CD4-positive, alpha-beta memory T cell (primary cell): ENCODE measurements around the gene MRPL38. TPM values are rescaled to one million over a fixed set of nuclear protein-coding genes. Genes with fewer than 3 reads are reported as not detected.
A peak's percentile ranks its signal among the peaks of the same experiment; 100 is the strongest.
"Not testable (repeated sequence)": the region's sequence is repeated elsewhere in the genome, so short reads cannot be mapped to it uniquely, and the experiment has no call there.

ENCODE experiments used
- CTCF ChIA-PET: fragments of 350-600 bp; sonication (Branson Sonifier 250); formaldehyde crosslinking; loops from one replicate; lab custom pipeline; 2021; ENCODE audit warnings: inconsistent platforms; ENCODE audit not compliant: partially characterized antibody; lab: Charles Lee
- POLR2A ChIA-PET: fragments of 350-600 bp; sonication (Branson Sonifier 250); formaldehyde crosslinking; loops from one replicate; lab custom pipeline; 2021; ENCODE audit not compliant: partially characterized antibody; lab: Charles Lee
- DNase-seq, 5 donors: peaks; one replicate each; pipeline versions ENCODE4 v3.0.0 to v3.0.0-alpha.2; 2020 to 2022; ENCODE audit warnings: mixed read lengths in 1 of 5
- H3K27ac ChIP-seq: one replicate; pipeline ENCODE4 v1.7.0; 2013; ENCODE audit warnings: low read depth, low read length
- H3K27me3 ChIP-seq: 2 replicates; pipeline ENCODE4 v1.7.0; 2013; ENCODE audit warnings: mild to moderate bottlenecking, low read length, moderate library complexity; ENCODE audit not compliant: insufficient read depth
- H3K36me3 ChIP-seq: 2 replicates; pipeline ENCODE4 v1.7.0; 2013; ENCODE audit warnings: mild to moderate bottlenecking, low read length, moderate library complexity; ENCODE audit not compliant: insufficient read depth
- H3K4me1 ChIP-seq: 2 replicates; pipeline ENCODE4 v1.7.0; 2013; ENCODE audit warnings: mild to moderate bottlenecking, low read length, moderate library complexity; ENCODE audit not compliant: insufficient read depth
- H3K4me3 ChIP-seq, 2 donors: one replicate each; pipeline ENCODE4 v1.7.0; 2013; ENCODE audit warnings: low read length in 2 of 2, mild to moderate bottlenecking in 1 of 2
- H3K9me3 ChIP-seq, 2 donors: one replicate each; pipeline ENCODE4 v1.7.0; 2013; ENCODE audit warnings: low read length in 2 of 2, control low read depth in 1 of 2; ENCODE audit not compliant: control insufficient read depth in 1 of 2
- H3K27ac Mint-ChIP-seq, 7 donors: one replicate each; pipeline ENCODE4 v1.8.0; 2020 to 2021; ENCODE audit warnings: mixed read lengths in 7 of 7, mild to moderate bottlenecking in 6 of 7, inconsistent platforms in 3 of 7, moderate library complexity in 3 of 7
- H3K27me3 Mint-ChIP-seq, 2 donors: one replicate each; pipeline ENCODE4 v1.8.0; 2020 to 2021; ENCODE audit warnings: mixed read lengths in 2 of 2
- H3K36me3 Mint-ChIP-seq, 2 donors: one replicate each; pipeline ENCODE4 v1.8.0; 2020 to 2021; ENCODE audit warnings: mixed read lengths in 2 of 2, inconsistent platforms in 1 of 2, mild to moderate bottlenecking in 1 of 2
- H3K4me1 Mint-ChIP-seq, 4 donors: one replicate each; pipeline ENCODE4 v1.8.0; 2020 to 2021; ENCODE audit warnings: mixed read lengths in 4 of 4, mild to moderate bottlenecking in 1 of 4
- H3K4me3 Mint-ChIP-seq, 8 donors: one replicate each; pipeline ENCODE4 v1.8.0; 2020 to 2021; ENCODE audit warnings: mixed read lengths in 8 of 8, mild to moderate bottlenecking in 7 of 8, moderate library complexity in 6 of 8, inconsistent platforms in 3 of 8
- H3K9me3 Mint-ChIP-seq, 8 donors: one replicate each; pipeline ENCODE4 v1.8.0; 2020 to 2021; ENCODE audit warnings: mixed read lengths in 8 of 8, mild to moderate bottlenecking in 5 of 8, inconsistent platforms in 3 of 8, moderate library complexity in 1 of 8
- intact Hi-C: fragments of 100-400 bp; cut with micrococcal nuclease; formaldehyde crosslinking; loops from one replicate; pipeline ENCODE4 v1.15.1; 2023
- polyA plus RNA-seq, 2 donors: library from polyadenylated mRNA; unstranded; fragments of 300-500 nt; fragmentation: Illumina TruSeq; gene quantifications; one replicate each; pipeline ENCODE4 v1.2.3, GENCODE V29; 2021
- total RNA-seq, 2 experiments: library from RNA; stranded (reverse); gene quantifications; one replicate each; pipeline ENCODE4 v1.2.3, GENCODE V29; 2021

The MRPL38 gene
- total and polyA plus RNA-seq, 4 experiments from 2014 or later, result 59.1 to 142 (median 108) TPM

- Mint-ChIP-seq H3K4me1 (peaks cover 20 to 58% (median 26%) of the 10 kb centered on the region in 4 donors), H3K27ac (peak overlapping the region in 2 of 7 donors; percentile 37 to 51), H3K4me3 (peak overlapping the region in 1 of 8 donors; percentile 21), H3K36me3 (peaks cover 18 to 38% of the 10 kb centered on the region in 2 donors)
- ChIA-PET CTCF (interaction anchor here (0.7 to 14.6 kb wide), 5 partner anchors 8 to 98 kb away, joined by 3 to 266 read pairs (median 4); partner anchors contain the start of gene TRIM47), POLR2A (interaction anchor here (0.9 to 23.4 kb wide), 5 partner anchors 18 to 76 kb away, joined by 3 to 563 read pairs (median 4); partner anchors contain the start of genes TRIM47 and TRIM65)
- H3K27me3 Mint-ChIP-seq, H3K27ac ChIP-seq, intact Hi-C loops, H3K9me3 Mint-ChIP-seq, H3K9me3 ChIP-seq, DNase-seq, H3K4me3 ChIP-seq, H3K27me3 ChIP-seq: not testable (repeated sequence)
- peaks cover 46% of the 10 kb centered on the region for H3K36me3 ChIP-seq
- H3K4me1 ChIP-seq, result peaks cover 40% of the 10 kb centered on the region
Measured at GRCh38 chr17:75851693-75851991, 53.0 kb downstream of the MRPL38 start.

GRCh38 chr17:75850928-75851692 lies 53.6 kb downstream of the MRPL38 start:
- Histone ChIP-seq H3K9me3 (no peaks in the 10 kb centered on the region), H3K4me3 (no peak overlapping the region), H3K36me3 (peaks cover 46% of the 10 kb centered on the region), H3K4me1 (peaks cover 35% of the 10 kb centered on the region), H3K27me3 (no peaks in the 10 kb centered on the region), H3K27ac (no peak overlapping the region)
- peak overlapping the region in 3 of 7 donors; percentile 15 to 51 (median 37) for H3K27ac Mint-ChIP-seq
- ChIA-PET POLR2A (interaction anchor here (0.9 to 23.4 kb wide), 6 partner anchors 14 to 102 kb away, joined by 3 to 563 read pairs (median 3); partner anchors contain the start of genes TRIM47 and TRIM65), CTCF (interaction anchor here (0.7 to 14.6 kb wide), 6 partner anchors 11 to 87 kb away, joined by 3 to 266 read pairs (median 12); partner anchors contain the start of genes GALK1 and TRIM47)
- no peaks in the 10 kb centered on the region for H3K27me3 Mint-ChIP-seq
- no peak overlapping the region for H3K4me3 Mint-ChIP-seq
- no peaks in the 10 kb centered on the region for H3K9me3 Mint-ChIP-seq
- peaks cover 16 to 52% (median 21%) of the 10 kb centered on the region in 4 donors for H3K4me1 Mint-ChIP-seq
- peaks cover 20 to 44% of the 10 kb centered on the region in 2 donors for H3K36me3 Mint-ChIP-seq
- intact Hi-C loops, result no loop called here
- no peak for DNase-seq

GRCh38 chr17:75849724-75850123 lies 55.0 kb downstream of the MRPL38 start:
- no peak overlapping the region for H3K27ac ChIP-seq
- H3K27me3 Mint-ChIP-seq, result no peaks in the 10 kb centered on the region
- H3K4me1 ChIP-seq, result peaks cover 41% of the 10 kb centered on the region
- no peaks in the 10 kb centered on the region for H3K9me3 ChIP-seq
- CTCF ChIA-PET, result interaction anchor here (1.0 to 6.8 kb wide), 10 partner anchors 16 to 154 kb away, joined by 3 to 46 read pairs (median 5); partner anchors contain the start of gene GALK1
- no peak for DNase-seq
- peak overlapping the region in 3 of 7 donors; percentile 18 to 55 (median 19) for H3K27ac Mint-ChIP-seq
- peaks cover 15 to 57% (median 28%) of the 10 kb centered on the region in 4 donors for H3K4me1 Mint-ChIP-seq
- no peaks in the 10 kb centered on the region for H3K27me3 ChIP-seq
- peaks cover 46% of the 10 kb centered on the region for H3K36me3 ChIP-seq
- intact Hi-C loops, result no loop called here
- H3K4me3 ChIP-seq, result no peak overlapping the region
- no peak overlapping the region for H3K4me3 Mint-ChIP-seq
- POLR2A ChIA-PET, result interaction anchor here (1.3 to 26.2 kb wide), 6 partner anchors 15 to 100 kb away, joined by 3 to 563 read pairs (median 110); partner anchors contain the start of genes TRIM47, TRIM65 and UNK
- H3K9me3 Mint-ChIP-seq, result no peaks in the 10 kb centered on the region
- peaks cover 22 to 53% of the 10 kb centered on the region in 2 donors for H3K36me3 Mint-ChIP-seq

- Mint-ChIP-seq H3K9me3 (no peaks in the 10 kb centered on the region), H3K27ac (peak overlapping the region in 3 of 7 donors; percentile 18 to 55 (median 19)), H3K27me3 (no peaks in the 10 kb centered on the region), H3K4me1 (peaks cover 15 to 52% (median 26%) of the 10 kb centered on the region in 4 donors), H3K36me3 (peaks cover 22 to 52% of the 10 kb centered on the region in 2 donors), H3K4me3 (no peak overlapping the region)
- DNase-seq, result no peak
- Histone ChIP-seq H3K27me3 (no peaks in the 10 kb centered on the region), H3K4me1 (peaks cover 41% of the 10 kb centered on the region), H3K27ac (no peak overlapping the region), H3K9me3 (no peaks in the 10 kb centered on the region), H3K4me3 (no peak overlapping the region), H3K36me3 (peaks cover 46% of the 10 kb centered on the region)
- CTCF ChIA-PET, result interaction anchor here (1.0 to 6.8 kb wide), 12 partner anchors 16 to 154 kb away, joined by 3 to 46 read pairs (median 6); partner anchors contain the start of gene GALK1
- POLR2A ChIA-PET, result interaction anchor here (0.6 to 26.2 kb wide), 5 partner anchors 8 to 69 kb away, joined by 3 to 563 read pairs (median 140); partner anchors contain the start of genes TRIM47, TRIM65 and UNK
- intact Hi-C loops, result no loop called here
Measured at GRCh38 chr17:75849279-75849646, 55.4 kb downstream of the MRPL38 start.

Other genes with a start within 250 kb of the MRPL38 start
- 10 to 100 TPM; 58.3 to 59.1 TPM for gene RECQL5, start 237.7 kb downstream of the MRPL38 start, total RNA-seq
- 10 to 100 TPM in 1 of 2 donors, 1 to 10 TPM in 1; 6.4 to 16.7 TPM for gene RECQL5, start 237.7 kb downstream of the MRPL38 start, polyA plus RNA-seq
- 100 to 1,000 TPM; 115 to 119 TPM for gene SAP30BP, start 237.5 kb downstream of the MRPL38 start, total RNA-seq
- gene SAP30BP, start 237.5 kb downstream of the MRPL38 start, polyA plus RNA-seq, result 10 to 100 TPM; 69.9 to 80.4 TPM
- gene ITGB4, start 183.4 kb downstream of the MRPL38 start, total RNA-seq, result 1 to 10 TPM in 1 of 2 experiments, under 1 TPM in 1; 0.67 to 1.2 TPM
- gene ITGB4, start 183.4 kb downstream of the MRPL38 start, polyA plus RNA-seq, result under 1 TPM; 0.25 to 0.91 TPM
- 10 to 100 TPM; 25.7 to 25.9 TPM for gene GALK1, start 139.7 kb downstream of the MRPL38 start, total RNA-seq
- gene GALK1, start 139.7 kb downstream of the MRPL38 start, polyA plus RNA-seq, result 10 to 100 TPM; 17.5 to 18.1 TPM
- 10 to 100 TPM; 45.8 to 48.1 TPM for gene UNK, start 120.1 kb downstream of the MRPL38 start, total RNA-seq
- 10 to 100 TPM; 22.2 to 22.9 TPM for gene UNK, start 120.1 kb downstream of the MRPL38 start, polyA plus RNA-seq
- 100 to 1,000 TPM; 161 to 171 TPM for gene UNC13D, start 60.5 kb downstream of the MRPL38 start, total RNA-seq
- gene UNC13D, start 60.5 kb downstream of the MRPL38 start, polyA plus RNA-seq, result 10 to 100 TPM; 39.6 to 78.9 TPM
- gene WBP2, start 49.5 kb downstream of the MRPL38 start, total RNA-seq, result 100 to 1,000 TPM; 159 to 160 TPM
- gene WBP2, start 49.5 kb downstream of the MRPL38 start, polyA plus RNA-seq, result 100 to 1,000 TPM in 1 of 2 donors, 10 to 100 TPM in 1; 80.3 to 127 TPM
- 10 to 100 TPM; 17.5 to 22.6 TPM for gene TRIM47, start 26.3 kb downstream of the MRPL38 start, total RNA-seq
- gene TRIM47, start 26.3 kb downstream of the MRPL38 start, polyA plus RNA-seq, result 10 to 100 TPM; 11.2 to 26.8 TPM
- 10 to 100 TPM; 36.5 to 36.9 TPM for gene TRIM65, start 7.9 kb downstream of the MRPL38 start, total RNA-seq
- 10 to 100 TPM; 17.7 to 28.8 TPM for gene TRIM65, start 7.9 kb downstream of the MRPL38 start, polyA plus RNA-seq
- 10 to 100 TPM; 39.6 to 42.7 TPM for gene FBF1, start 36.2 kb upstream of the MRPL38 start, total RNA-seq
- gene FBF1, start 36.2 kb upstream of the MRPL38 start, polyA plus RNA-seq, result 1 to 10 TPM; 3.7 to 4.0 TPM
- 10 to 100 TPM; 30.4 to 31.7 TPM for gene ACOX1, start 74.3 kb upstream of the MRPL38 start, total RNA-seq
- gene ACOX1, start 74.3 kb upstream of the MRPL38 start, polyA plus RNA-seq, result 10 to 100 TPM; 10.2 to 14.4 TPM
- 10 to 100 TPM; 10.2 to 16.1 TPM for gene TEN1, start 74.4 kb upstream of the MRPL38 start, total RNA-seq
- gene TEN1, start 74.4 kb upstream of the MRPL38 start, polyA plus RNA-seq, result 10 to 100 TPM; 13.1 to 20.2 TPM
- gene CDK3, start 96.0 kb upstream of the MRPL38 start, total RNA-seq, result 1 to 10 TPM; 9.6 to 9.7 TPM
- gene CDK3, start 96.0 kb upstream of the MRPL38 start, polyA plus RNA-seq, result 1 to 10 TPM; 1.0 to 1.1 TPM
- gene EVPL, start 122.4 kb upstream of the MRPL38 start, total RNA-seq, result not detected
- gene EVPL, start 122.4 kb upstream of the MRPL38 start, polyA plus RNA-seq, result not detected
- gene SRP68, start 167.6 kb upstream of the MRPL38 start, total RNA-seq, result 10 to 100 TPM; 86.5 to 92.4 TPM
- 10 to 100 TPM; 59.1 to 84.9 TPM for gene SRP68, start 167.6 kb upstream of the MRPL38 start, polyA plus RNA-seq
- not detected for gene GALR2, start 169.9 kb upstream of the MRPL38 start, total RNA-seq
- under 1 TPM in 1 of 2 donors, not detected in 1; 0.37 TPM for gene GALR2, start 169.9 kb upstream of the MRPL38 start, polyA plus RNA-seq
- gene ZACN, start 174.3 kb upstream of the MRPL38 start, total RNA-seq, result under 1 TPM in 1 of 2 experiments, not detected in 1; 0.35 TPM
- gene ZACN, start 174.3 kb upstream of the MRPL38 start, polyA plus RNA-seq, result 1 to 10 TPM in 1 of 2 donors, not detected in 1; 1.0 TPM
- 100 to 1,000 TPM; 183 to 184 TPM for gene EXOC7, start 198.9 kb upstream of the MRPL38 start, total RNA-seq
- 10 to 100 TPM; 36.2 to 66.9 TPM for gene EXOC7, start 198.9 kb upstream of the MRPL38 start, polyA plus RNA-seq
- under 1 TPM; 0.19 to 0.20 TPM for gene FOXJ1, start 236.4 kb upstream of the MRPL38 start, total RNA-seq
- gene FOXJ1, start 236.4 kb upstream of the MRPL38 start, polyA plus RNA-seq, result not detected